ENCODE data around the gene DEAF1. TPM values are rescaled to one million over a fixed set of nuclear protein-coding genes. Genes with fewer than 3 reads are reported as not detected.
A peak's percentile ranks its signal among the peaks of the same experiment; 100 is the strongest.

DEAF1 gene
- total RNA-seq, 1 experiment from 2014 or later, result 62.2 TPM

GRCh38 chr11:695288-695537 lies 191 bp upstream of the DEAF1 start:
- H3K27ac Mint-ChIP-seq, result peak overlapping the region; percentile 91
- H3K4me1 Mint-ChIP-seq, result peaks cover 34% of the 10 kb centered on the region
- H3K36me3 Mint-ChIP-seq, result peaks cover 2% of the 10 kb centered on the region; the same call in 1 of the 2 replicates
- H3K4me3 Mint-ChIP-seq, result peak overlapping the region; percentile 78
- ChIA-PET CTCF (interaction anchor here (0.6 to 4.0 kb wide), 13 partner anchors 11 to 141 kb away, joined by 3 to 38 read pairs (median 4); partner anchors contain the start of gene EPS8L2), POLR2A (interaction anchor here (0.6 to 2.0 kb wide), 7 partner anchors 8 to 119 kb away, joined by 3 to 5 read pairs (median 4); no protein-coding TSS in a partner anchor)
- ATAC-seq (no peak), DNase-seq (ENCODE audit: low spot score) (no peak)
- H3K27me3 Mint-ChIP-seq (ENCODE audit: low read depth), result no peaks in the 10 kb centered on the region
- TF ChIP-seq ZNF532 (CRISPR knock-in tag; IDR thresholded peaks at IDR 0.05; ENCODE audit: borderline replicate concordance) (no peak), JUN (CRISPR knock-in tag; IDR thresholded peaks at IDR 0.05) (no peak), ZNF263 (CRISPR knock-in tag; IDR thresholded peaks at IDR 0.05; ENCODE audit: low read depth) (no peak), TP53 (CRISPR knock-in tag; IDR thresholded peaks at IDR 0.05) (no peak), STAT6 (CRISPR knock-in tag; conservative IDR thresholded peaks at IDR 0.05; ENCODE audit: low read depth) (no peak), ZNF396 (CRISPR knock-in tag; IDR thresholded peaks at IDR 0.05; ENCODE audit: borderline replicate concordance) (no peak)
- no peaks in the 10 kb centered on the region for H3K9me3 Mint-ChIP-seq

- POLR2A ChIA-PET, result interaction anchor here (0.6 to 2.0 kb wide), 2 partner anchors 14 to 231 kb away, joined by 3 to 4 read pairs; no protein-coding TSS in a partner anchor
- no peak overlapping the region for H3K27ac Mint-ChIP-seq
- ATAC-seq (no peak), DNase-seq (ENCODE audit: low spot score) (no peak)
- H3K4me3 Mint-ChIP-seq, result peak overlapping the region; percentile 54
- CTCF ChIA-PET, result interaction anchor here (0.8 to 4.0 kb wide), 7 partner anchors 12 to 35 kb away, joined by 3 to 38 read pairs (median 6); partner anchors contain the start of gene EPS8L2
- H3K4me1 Mint-ChIP-seq, result peaks cover 34% of the 10 kb centered on the region
- TF ChIP-seq ZBTB43 (CRISPR knock-in tag; IDR thresholded peaks at IDR 0.05) (no peak), CTCF (IDR thresholded peaks at IDR 0.05) (no peak), E2F4 (CRISPR knock-in tag; IDR thresholded peaks at IDR 0.05; ENCODE audit: borderline replicate concordance, low read depth) (no peak), ZNF232 (CRISPR knock-in tag; IDR thresholded peaks at IDR 0.05) (no peak), ETV6 (CRISPR knock-in tag; IDR thresholded peaks at IDR 0.05) (no peak), E2F5 (CRISPR knock-in tag; IDR thresholded peaks at IDR 0.05) (no peak), FOXK1 (CRISPR knock-in tag; IDR thresholded peaks at IDR 0.05) (no peak), ZNF138 (CRISPR knock-in tag; conservative IDR thresholded peaks at IDR 0.05) (no peak), FOXP1 (CRISPR knock-in tag; IDR thresholded peaks at IDR 0.05; ENCODE audit: borderline replicate concordance) (no peak), ZNF219 (CRISPR knock-in tag; IDR thresholded peaks at IDR 0.05; ENCODE audit: borderline replicate concordance) (no peak)
- peaks cover 7% of the 10 kb centered on the region for H3K36me3 Mint-ChIP-seq
- no peaks in the 10 kb centered on the region for H3K9me3 Mint-ChIP-seq
- no peaks in the 10 kb centered on the region for H3K27me3 Mint-ChIP-seq (ENCODE audit: low read depth)
Observed at GRCh38 chr11:693887-694562, 997 bp downstream of the DEAF1 start.

Data from WTC11 (cell line).